Panc1 (cell line): ENCODE results near the gene SYT14. TPM values are rescaled to one million over a fixed set of nuclear protein-coding genes. Genes with fewer than 3 reads are reported as not detected.

Experiments
- ATAC-seq: fragments of 200-7000 bp; cut with Tn5 transposase; 2 replicates; pipeline ENCODE4 v1.9.1; 2020; ENCODE audit warnings: mild to moderate bottlenecking, moderate library complexity
- BruUV-seq: library from RNA; stranded (reverse); fragments of 400-500 nt; replicated peaks from 2 replicates; lab custom pipeline; 2021; lab: Mats Ljungman, UMichigan
- CTCF ChIA-PET: fragments of 300-600 bp; sonication (Branson Sonifier 250); formaldehyde crosslinking; loops from one replicate; lab custom pipeline; 2022; ENCODE audit warnings: antibody characterized with exemption; lab: Charles Lee
- POLR2A ChIA-PET: fragments of 300-600 bp; sonication (Branson Sonifier 250); formaldehyde crosslinking; loops from one replicate; lab custom pipeline; 2022; ENCODE audit warnings: antibody characterized with exemption; lab: Charles Lee
- DNase-seq: peaks from one replicate; pipeline ENCODE4 v3.0.0-alpha.2; 2010; ENCODE audit warnings: low read depth, low spot score
- H3K27ac ChIP-seq: 2 replicates; pipeline ENCODE4 v1.5.1; 2011; ENCODE audit warnings: mild to moderate bottlenecking, low read length, inconsistent platforms
- H3K27me3 ChIP-seq: fragments of 200-500 bp; sonication (Bioruptor generic); 2 replicates; pipeline ENCODE4 v1.6.0; 2014; ENCODE audit warnings: low read length, inconsistent platforms; ENCODE audit not compliant: control insufficient read depth, insufficient read depth
- H3K36me3 ChIP-seq: fragments of 200-500 bp; sonication (Bioruptor generic); 2 replicates; pipeline ENCODE4 v1.5.1; 2014; ENCODE audit warnings: inconsistent platforms, mild to moderate bottlenecking, low read length, moderate library complexity; ENCODE audit not compliant: control insufficient read depth, insufficient read depth
- H3K4me1 ChIP-seq: 2 replicates; pipeline ENCODE4 v1.5.1; 2011; ENCODE audit warnings: inconsistent platforms, mild to moderate bottlenecking, low read length, moderate library complexity; ENCODE audit not compliant: control insufficient read depth, insufficient read depth
- H3K4me3 ChIP-seq, 2 experiments: 2 replicates each; pipeline ENCODE4 v1.5.1; 2011 to 2012; ENCODE audit warnings: low read depth in 2 of 2, low read length in 2 of 2, mild to moderate bottlenecking in 2 of 2, inconsistent platforms in 1 of 2, moderate library complexity in 1 of 2
- H3K9me3 ChIP-seq: fragments of 200-500 bp; sonication (Bioruptor generic); 2 replicates; pipeline ENCODE4 v1.5.1; 2014; ENCODE audit warnings: low read depth, mild to moderate bottlenecking, inconsistent platforms, low read length, moderate library complexity; ENCODE audit not compliant: control insufficient read depth, insufficient read depth
- POLR2AphosphoS5 ChIP-seq: IDR thresholded peaks from 2 replicates; pipeline ENCODE4 v1.6.1; 2012; ENCODE audit warnings: mild to moderate bottlenecking, low read depth, low read length, moderate library complexity
- SIN3A ChIP-seq: IDR thresholded peaks from 2 replicates; pipeline ENCODE4 v1.6.1; 2012; ENCODE audit warnings: low read depth, mild to moderate bottlenecking, low read length, moderate library complexity, borderline replicate concordance; ENCODE audit not compliant: insufficient read depth
- TCF7L2 ChIP-seq: IDR thresholded peaks from 2 replicates; pipeline ENCODE4 v1.6.1; 2011; ENCODE audit warnings: mild to moderate bottlenecking, low read depth, low read length, inconsistent platforms
- in situ Hi-C: cut with HindIII; loops from 2 replicates; pipeline ENCODE4 v1.10.0; 2016; ENCODE audit warnings: low sequenced_read_pairs, low pct_unique_long_range_greater_than_20kb
- intact Hi-C: fragments of 100-400 bp; cut with micrococcal nuclease; formaldehyde crosslinking; loops from one replicate; pipeline ENCODE4 v1.10.0; 2022; ENCODE audit not compliant: unreplicated experiment
- total RNA-seq: library from RNA; stranded (reverse); gene quantifications from one replicate; pipeline ENCODE4 v1.2.1, GENCODE V29; 2021; ENCODE audit not compliant: unreplicated experiment
- TF ChIP-seq, protein P1 (sequence below): fragments of 450-650 bp; IDR thresholded peaks from 2 replicates; pipeline ENCODE4 v1.5.1; 2017; ENCODE audit warnings: mild to moderate bottlenecking
- TF ChIP-seq, protein P2 (sequence below), 2 experiments: IDR thresholded peaks; 2 replicates each; pipeline ENCODE4 v1.6.1; 2011 to 2012; ENCODE audit warnings: low read depth in 2 of 2, control low read depth in 1 of 2, low read length in 1 of 2, mild to moderate bottlenecking in 1 of 2, moderate library complexity in 1 of 2; ENCODE audit not compliant: insufficient read depth in 1 of 2

The SYT14 gene
- total RNA-seq, 1 experiment from 2014 or later = not detected

DNA sequence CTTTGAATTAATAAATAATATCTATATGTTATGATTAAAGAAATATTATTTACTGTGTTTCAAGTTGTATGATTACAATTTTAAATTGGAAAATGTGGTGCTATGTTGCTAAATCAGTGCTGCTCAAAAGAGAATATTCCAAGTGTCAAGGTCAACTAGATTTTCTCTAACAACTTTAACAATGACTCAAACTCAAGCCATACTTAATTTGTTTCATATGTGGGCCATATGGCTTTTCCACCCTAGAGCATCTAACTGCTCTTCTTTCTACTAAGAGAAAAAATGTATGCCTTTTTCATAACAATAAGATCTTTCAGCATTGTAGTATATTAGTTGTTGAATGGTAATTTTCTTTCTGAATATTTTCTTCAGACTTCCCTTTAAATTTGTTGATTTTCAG, 8.3 kb upstream of the SYT14 start:
- Histone ChIP-seq H3K4me3 (no peak overlapping the region), H3K36me3 (no peaks in the 10 kb centered on the region), H3K27me3 (0 out of 2 replicates have a peak, but pooled peaks cover 2% of the 10 kb centered on the region), H3K27ac (no peak overlapping the region), H3K4me1 (no peaks in the 10 kb centered on the region), H3K9me3 (no peaks in the 10 kb centered on the region)
- TF ChIP-seq, protein P1, sequence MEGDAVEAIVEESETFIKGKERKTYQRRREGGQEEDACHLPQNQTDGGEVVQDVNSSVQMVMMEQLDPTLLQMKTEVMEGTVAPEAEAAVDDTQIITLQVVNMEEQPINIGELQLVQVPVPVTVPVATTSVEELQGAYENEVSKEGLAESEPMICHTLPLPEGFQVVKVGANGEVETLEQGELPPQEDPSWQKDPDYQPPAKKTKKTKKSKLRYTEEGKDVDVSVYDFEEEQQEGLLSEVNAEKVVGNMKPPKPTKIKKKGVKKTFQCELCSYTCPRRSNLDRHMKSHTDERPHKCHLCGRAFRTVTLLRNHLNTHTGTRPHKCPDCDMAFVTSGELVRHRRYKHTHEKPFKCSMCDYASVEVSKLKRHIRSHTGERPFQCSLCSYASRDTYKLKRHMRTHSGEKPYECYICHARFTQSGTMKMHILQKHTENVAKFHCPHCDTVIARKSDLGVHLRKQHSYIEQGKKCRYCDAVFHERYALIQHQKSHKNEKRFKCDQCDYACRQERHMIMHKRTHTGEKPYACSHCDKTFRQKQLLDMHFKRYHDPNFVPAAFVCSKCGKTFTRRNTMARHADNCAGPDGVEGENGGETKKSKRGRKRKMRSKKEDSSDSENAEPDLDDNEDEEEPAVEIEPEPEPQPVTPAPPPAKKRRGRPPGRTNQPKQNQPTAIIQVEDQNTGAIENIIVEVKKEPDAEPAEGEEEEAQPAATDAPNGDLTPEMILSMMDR = no peak
- no peak for TF ChIP-seq TCF7L2
- TF ChIP-seq POLR2AphosphoS5 = no peak
- TF ChIP-seq, protein P2, sequence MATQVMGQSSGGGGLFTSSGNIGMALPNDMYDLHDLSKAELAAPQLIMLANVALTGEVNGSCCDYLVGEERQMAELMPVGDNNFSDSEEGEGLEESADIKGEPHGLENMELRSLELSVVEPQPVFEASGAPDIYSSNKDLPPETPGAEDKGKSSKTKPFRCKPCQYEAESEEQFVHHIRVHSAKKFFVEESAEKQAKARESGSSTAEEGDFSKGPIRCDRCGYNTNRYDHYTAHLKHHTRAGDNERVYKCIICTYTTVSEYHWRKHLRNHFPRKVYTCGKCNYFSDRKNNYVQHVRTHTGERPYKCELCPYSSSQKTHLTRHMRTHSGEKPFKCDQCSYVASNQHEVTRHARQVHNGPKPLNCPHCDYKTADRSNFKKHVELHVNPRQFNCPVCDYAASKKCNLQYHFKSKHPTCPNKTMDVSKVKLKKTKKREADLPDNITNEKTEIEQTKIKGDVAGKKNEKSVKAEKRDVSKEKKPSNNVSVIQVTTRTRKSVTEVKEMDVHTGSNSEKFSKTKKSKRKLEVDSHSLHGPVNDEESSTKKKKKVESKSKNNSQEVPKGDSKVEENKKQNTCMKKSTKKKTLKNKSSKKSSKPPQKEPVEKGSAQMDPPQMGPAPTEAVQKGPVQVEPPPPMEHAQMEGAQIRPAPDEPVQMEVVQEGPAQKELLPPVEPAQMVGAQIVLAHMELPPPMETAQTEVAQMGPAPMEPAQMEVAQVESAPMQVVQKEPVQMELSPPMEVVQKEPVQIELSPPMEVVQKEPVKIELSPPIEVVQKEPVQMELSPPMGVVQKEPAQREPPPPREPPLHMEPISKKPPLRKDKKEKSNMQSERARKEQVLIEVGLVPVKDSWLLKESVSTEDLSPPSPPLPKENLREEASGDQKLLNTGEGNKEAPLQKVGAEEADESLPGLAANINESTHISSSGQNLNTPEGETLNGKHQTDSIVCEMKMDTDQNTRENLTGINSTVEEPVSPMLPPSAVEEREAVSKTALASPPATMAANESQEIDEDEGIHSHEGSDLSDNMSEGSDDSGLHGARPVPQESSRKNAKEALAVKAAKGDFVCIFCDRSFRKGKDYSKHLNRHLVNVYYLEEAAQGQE (IDR thresholded peaks at IDR 0.05; ENCODE audit: insufficient read depth in 1 of 2, low read depth in 2 of 2, low read length in 1 of 2) = no peak
- no peak for TF ChIP-seq SIN3A
- no TSS peak for BruUV-seq
- ATAC-seq (no peak), DNase-seq (no peak)
- intact Hi-C loops = no loop called here
- POLR2A ChIA-PET = no interaction called here
- in situ Hi-C loops = no loop called here
- CTCF ChIA-PET = no interaction called here

DNA sequence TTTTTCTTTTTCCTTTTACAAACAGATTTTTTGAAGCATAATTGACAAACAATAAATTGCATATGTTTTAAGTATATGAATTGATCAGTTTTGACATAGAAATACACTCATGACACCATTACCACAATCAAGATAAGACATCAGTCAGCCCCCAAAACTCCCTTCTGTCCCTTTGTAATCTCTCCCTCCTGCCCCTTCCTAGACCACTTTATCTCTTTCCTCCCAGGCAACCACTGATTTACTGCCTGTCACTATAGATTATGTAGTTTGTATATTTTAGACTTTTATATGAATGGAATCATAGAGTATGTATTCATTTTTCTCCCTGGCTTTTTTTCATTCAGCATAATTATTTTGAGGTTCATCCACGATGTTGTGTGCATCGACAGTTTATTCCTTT, 6.9 kb upstream of the SYT14 start:
- no TSS peak for BruUV-seq
- H3K36me3 ChIP-seq = no peaks in the 10 kb centered on the region
- CTCF ChIA-PET = no interaction called here
- DNase-seq (no peak), ATAC-seq (no peak)
- TF ChIP-seq, protein P1 = no peak
- no peak for TF ChIP-seq POLR2AphosphoS5
- TF ChIP-seq, protein P2 (IDR thresholded peaks at IDR 0.05; ENCODE audit: insufficient read depth in 1 of 2, low read depth in 2 of 2, low read length in 1 of 2) = no peak
- peaks cover 2% of the 10 kb centered on the region; the same call in 1 of the 2 replicates for H3K27me3 ChIP-seq
- intact Hi-C loops = no loop called here
- POLR2A ChIA-PET = no interaction called here
- no peak overlapping the region for H3K4me3 ChIP-seq
- no peaks in the 10 kb centered on the region for H3K4me1 ChIP-seq
- H3K27ac ChIP-seq = no peak overlapping the region
- H3K9me3 ChIP-seq = no peaks in the 10 kb centered on the region
- in situ Hi-C loops = no loop called here
